HCT116 (cell line): Measurements from ENCODE around the gene VAV2.

Experiments
- CEBPB ChIP-seq: IDR thresholded peaks from 2 replicates; pipeline ENCODE4 v1.6.1; 2012; ENCODE audit warnings: low read depth
- CTCF ChIP-seq, 3 experiments: fragments of 200-600 bp in 1 of 3; sonication (generic) in 1 of 3; IDR thresholded peaks in 2 of 3; conservative IDR thresholded peaks in 1 of 3; 2 replicates each; pipeline ENCODE4 v1.5.1; 2012 to 2017; ENCODE audit warnings: low read depth in 2 of 3, low read length in 2 of 3, antibody characterized with exemption in 1 of 3, borderline replicate concordance in 1 of 3, control low read depth in 1 of 3, mild to moderate bottlenecking in 1 of 3, mixed read lengths in 1 of 3, mixed run types in 1 of 3, moderate library complexity in 1 of 3; ENCODE audit not compliant: insufficient read depth in 1 of 3
- EGR1 ChIP-seq: IDR thresholded peaks from 2 replicates; pipeline ENCODE4 v1.6.1; 2012; ENCODE audit warnings: low read depth
- SP1 ChIP-seq: IDR thresholded peaks from 2 replicates; pipeline ENCODE4 v1.6.1; 2012; ENCODE audit warnings: low read depth
- YY1 ChIP-seq: IDR thresholded peaks from 2 replicates; pipeline ENCODE4 v1.6.1; 2011; ENCODE audit warnings: low read length, low read depth, moderate library complexity, mild to moderate bottlenecking; ENCODE audit not compliant: insufficient replicate concordance; ENCODE audit errors: extremely low read depth

- TF ChIP-seq CTCF (IDR thresholded peaks at IDR 0.05 in 2 of 3, conservative IDR thresholded peaks at IDR 0.05 in 1 of 3; ENCODE audit: borderline replicate concordance in 1 of 3, insufficient read depth in 1 of 3, low read depth in 2 of 3, low read length in 2 of 3) (no peak), CEBPB (no peak), SP1 (no peak), YY1 (no peak), EGR1 (no peak)
These were observed 219.5 kb downstream of the VAV2 start for GRCh38 chr9:133772581-133772980.
